Coronary artery (tissue), 2 donors: ENCODE measurements around the gene GNS.

Source experiments
- DNase-seq: peaks from one replicate; pipeline ENCODE4 v3.0.0-alpha.2; 2017; ENCODE audit warnings: low spot score
- H3K27ac ChIP-seq, 2 donors: fragments of 200-600 bp; sonication (generic); one replicate each; pipeline ENCODE4 v1.5.1; 2016 to 2019
- H3K4me3 ChIP-seq: fragments of 200-600 bp; sonication (generic); 2 replicates; pipeline ENCODE4 v1.5.1; 2016; ENCODE audit warnings: mild to moderate bottlenecking, moderate library complexity
- TF ChIP-seq, protein P1 (sequence below): fragments of 200-600 bp; sonication (generic); IDR thresholded peaks from one replicate; pipeline ENCODE4 v1.5.1; 2019; ENCODE audit warnings: antibody characterized with exemption

The GNS gene

DNA sequence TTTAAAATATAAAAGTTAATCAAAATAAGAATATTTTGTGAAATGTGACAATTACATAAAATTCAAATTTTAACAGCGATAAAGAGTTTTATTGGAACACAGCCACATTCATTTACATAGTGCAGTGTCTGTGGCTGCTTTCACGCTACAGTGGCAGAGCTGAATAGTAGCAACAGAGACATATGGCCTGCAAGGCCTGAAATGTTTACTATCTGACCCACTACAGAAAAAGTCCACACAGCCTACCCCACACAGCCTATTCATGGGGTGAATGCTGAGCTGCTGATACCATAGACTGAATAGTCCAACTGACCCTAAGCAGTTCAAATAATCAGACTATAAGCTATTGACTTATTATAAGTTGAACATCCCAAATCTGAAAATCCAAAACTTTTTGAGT lies 13.2 kb downstream of the GNS start:
- TF ChIP-seq, protein P1, sequence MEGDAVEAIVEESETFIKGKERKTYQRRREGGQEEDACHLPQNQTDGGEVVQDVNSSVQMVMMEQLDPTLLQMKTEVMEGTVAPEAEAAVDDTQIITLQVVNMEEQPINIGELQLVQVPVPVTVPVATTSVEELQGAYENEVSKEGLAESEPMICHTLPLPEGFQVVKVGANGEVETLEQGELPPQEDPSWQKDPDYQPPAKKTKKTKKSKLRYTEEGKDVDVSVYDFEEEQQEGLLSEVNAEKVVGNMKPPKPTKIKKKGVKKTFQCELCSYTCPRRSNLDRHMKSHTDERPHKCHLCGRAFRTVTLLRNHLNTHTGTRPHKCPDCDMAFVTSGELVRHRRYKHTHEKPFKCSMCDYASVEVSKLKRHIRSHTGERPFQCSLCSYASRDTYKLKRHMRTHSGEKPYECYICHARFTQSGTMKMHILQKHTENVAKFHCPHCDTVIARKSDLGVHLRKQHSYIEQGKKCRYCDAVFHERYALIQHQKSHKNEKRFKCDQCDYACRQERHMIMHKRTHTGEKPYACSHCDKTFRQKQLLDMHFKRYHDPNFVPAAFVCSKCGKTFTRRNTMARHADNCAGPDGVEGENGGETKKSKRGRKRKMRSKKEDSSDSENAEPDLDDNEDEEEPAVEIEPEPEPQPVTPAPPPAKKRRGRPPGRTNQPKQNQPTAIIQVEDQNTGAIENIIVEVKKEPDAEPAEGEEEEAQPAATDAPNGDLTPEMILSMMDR = no peak
- Histone ChIP-seq H3K4me3 (no peak overlapping the region), H3K27ac (no peak overlapping the region)
- DNase-seq = no peak

- no peak overlapping the region for H3K4me3 ChIP-seq
- H3K27ac ChIP-seq = no peak overlapping the region
- TF ChIP-seq, protein P1 = no peak
- DNase-seq = no peak
These were observed 13.9 kb downstream of the GNS start for GRCh38 chr12:64745259-64745807.

- TF ChIP-seq, protein P1 = no peak
- no peak overlapping the region for H3K4me3 ChIP-seq
- peak overlapping the region in 1 of 2 donors; percentile 20 for H3K27ac ChIP-seq
- DNase-seq = no peak
These were observed 14.6 kb downstream of the GNS start for GRCh38 chr12:64744422-64745258.

DNA sequence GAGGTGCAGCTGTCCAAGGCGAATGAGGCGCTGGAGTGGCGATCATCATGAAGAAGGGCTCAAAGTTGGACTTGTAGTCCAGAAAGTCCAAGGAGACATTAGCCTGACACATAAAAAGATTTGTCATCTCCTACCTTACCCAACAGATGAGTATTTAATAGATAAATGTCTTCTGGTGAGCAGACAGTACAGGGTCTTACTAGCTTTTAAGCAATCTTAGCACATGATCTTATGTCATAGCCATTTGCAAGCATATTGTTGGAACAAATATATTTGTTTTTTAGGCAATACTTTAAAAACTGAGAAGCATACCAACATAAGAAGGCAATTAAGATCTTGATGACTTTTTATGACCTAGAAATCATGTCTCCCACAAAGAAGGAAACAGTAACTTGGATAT lies 16.0 kb downstream of the GNS start:
- no peak overlapping the region for H3K27ac ChIP-seq
- TF ChIP-seq, protein P1 = no peak
- no peak for DNase-seq
- H3K4me3 ChIP-seq = no peak overlapping the region

DNA sequence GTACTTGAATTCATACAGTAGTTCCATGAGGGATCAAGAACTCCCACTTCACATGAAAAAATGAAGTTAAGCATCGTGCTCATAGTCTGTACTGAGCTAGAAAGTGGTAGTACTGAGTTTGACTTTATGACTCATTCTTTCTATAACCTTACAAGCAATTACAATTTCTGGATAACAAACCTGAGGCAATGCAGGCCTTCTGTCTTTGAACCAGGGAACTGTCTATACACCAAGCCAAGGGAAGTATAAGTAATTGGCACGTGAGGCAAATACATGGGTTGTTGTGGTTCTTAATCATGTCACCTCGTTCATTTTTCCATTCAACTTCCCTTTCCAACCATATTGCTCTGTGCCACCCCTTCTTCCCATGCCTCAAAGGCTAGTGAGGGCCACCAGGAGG lies 16.8 kb downstream of the GNS start:
- H3K27ac ChIP-seq = no peak overlapping the region
- TF ChIP-seq, protein P1 = no peak
- H3K4me3 ChIP-seq = no peak overlapping the region
- no peak for DNase-seq

GRCh38 chr12:64740646-64741045 lies 18.6 kb downstream of the GNS start:
- H3K4me3 ChIP-seq = no peak overlapping the region
- TF ChIP-seq, protein P1 = no peak
- DNase-seq = no peak
- no peak overlapping the region for H3K27ac ChIP-seq

DNA sequence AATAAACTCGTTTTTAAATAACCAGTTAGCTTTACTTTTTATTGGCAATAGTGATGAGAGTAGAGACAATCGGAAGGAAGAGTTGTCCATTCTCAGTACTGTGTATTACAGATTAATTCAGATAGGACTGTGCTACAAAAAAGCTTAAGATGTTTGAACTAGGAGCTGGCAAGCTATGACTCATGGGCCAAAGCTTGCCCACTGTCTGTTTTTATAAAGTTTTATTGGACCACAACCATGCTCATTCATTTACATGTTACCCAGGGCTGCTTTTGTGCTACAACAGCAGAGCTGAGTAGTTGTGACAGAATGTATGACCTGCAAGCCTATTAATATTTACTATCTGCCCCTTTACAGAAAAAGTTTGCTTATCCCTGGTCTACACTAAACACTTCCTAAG lies 19.4 kb downstream of the GNS start:
- DNase-seq = no peak
- Histone ChIP-seq H3K4me3 (no peak overlapping the region), H3K27ac (no peak overlapping the region)
- TF ChIP-seq, protein P1 = no peak
